Sigmoid colon (tissue), 4 donors: Measurements from ENCODE around the gene ERCC6L2.

Source experiments
- CTCF ChIP-seq, 4 experiments: fragments of 450-650 bp in 3 of 4; fragments of 200-600 bp in 1 of 4; IDR thresholded peaks; one replicate each; pipeline ENCODE4 v1.5.1; 2016 to 2019; ENCODE audit warnings: antibody characterized with exemption in 4 of 4, mild to moderate bottlenecking in 3 of 4, moderate library complexity in 2 of 4
- EP300 ChIP-seq, 4 donors: sonication (generic); formaldehyde crosslinking; IDR thresholded peaks; one replicate each; pipeline ENCODE4 v1.6.1; 2017; ENCODE audit warnings: antibody characterized with exemption in 4 of 4
- POLR2A ChIP-seq, 2 donors: fragments of 450-650 bp; IDR thresholded peaks; one replicate each; pipeline ENCODE4 v1.6.1; 2016; ENCODE audit warnings: antibody characterized with exemption in 2 of 2, mild to moderate bottlenecking in 2 of 2, moderate library complexity in 2 of 2
- POLR2AphosphoS5 ChIP-seq, 4 donors: sonication (generic); formaldehyde crosslinking; IDR thresholded peaks; one replicate each; pipeline ENCODE4 v1.6.1; 2017; ENCODE audit warnings: antibody characterized with exemption in 4 of 4

- TF ChIP-seq CTCF (IDR thresholded peaks at IDR 0.05) (no peak), POLR2AphosphoS5 (IDR thresholded peaks at IDR 0.05) (no peak), POLR2A (IDR thresholded peaks at IDR 0.05) (no peak), EP300 (IDR thresholded peaks at IDR 0.05) (no peak)
These were observed 19.5 kb upstream of the ERCC6L2 start for GRCh38 chr9:95855961-95856360.
